HepG2 (cell line): Measurements from ENCODE around the gene PSMG4. TPM values are rescaled to one million over a fixed set of nuclear protein-coding genes. Genes with fewer than 3 reads are reported as not detected.

Experiments used
- DNMT3B ChIP-seq: conservative IDR thresholded peaks from 2 replicates; pipeline ENCODE4 v1.6.1; 2016; ENCODE audit warnings: missing biosample characterization, control low read depth
- JARID2 ChIP-seq: sonication (generic); formaldehyde crosslinking; IDR thresholded peaks from 2 replicates; pipeline ENCODE4 v1.8.1; 2023; ENCODE audit warnings: missing genetic modification reagents, inconsistent platforms; ENCODE audit not compliant: insufficient replicate concordance
- JUND ChIP-seq: sonication (generic); formaldehyde crosslinking; IDR thresholded peaks from 2 replicates; pipeline ENCODE4 v1.8.0; 2022; ENCODE audit warnings: mild to moderate bottlenecking, missing genetic modification reagents
- RBM39 ChIP-seq: fragments of 200-400 bp; formaldehyde crosslinking; IDR thresholded peaks from one replicate; pipeline ENCODE4 v1.6.1; 2018; ENCODE audit warnings: antibody characterized with exemption, mild to moderate bottlenecking, low read depth, low read length; ENCODE audit not compliant: poor library complexity, severe bottlenecking
- RFXAP ChIP-seq: sonication (generic); formaldehyde crosslinking; IDR thresholded peaks from 2 replicates; pipeline ENCODE4 v1.4.0; 2020; ENCODE audit warnings: missing genetic modification reagents, borderline replicate concordance
- SMAD9 ChIP-seq: sonication (generic); formaldehyde crosslinking; IDR thresholded peaks from 2 replicates; pipeline ENCODE4 v1.5.1; 2020; ENCODE audit warnings: mild to moderate bottlenecking, missing genetic modification reagents
- USF2 ChIP-seq, 2 experiments: sonication (generic) in 1 of 2; formaldehyde crosslinking in 1 of 2; IDR thresholded peaks; 2 replicates each; pipeline versions ENCODE4 v1.5.1 to v1.6.1; 2011 to 2020; ENCODE audit warnings: borderline replicate concordance in 1 of 2, low read depth in 1 of 2, low read length in 1 of 2, mild to moderate bottlenecking in 1 of 2, missing genetic modification reagents in 1 of 2, moderate library complexity in 1 of 2
- ZNF232 ChIP-seq: sonication (generic); formaldehyde crosslinking; IDR thresholded peaks from 2 replicates; pipeline ENCODE4 v1.4.0; 2020; ENCODE audit warnings: missing genetic modification reagents, borderline replicate concordance
- ZNF484 ChIP-seq: sonication (generic); formaldehyde crosslinking; IDR thresholded peaks from 2 replicates; pipeline ENCODE4 v1.5.1; 2020; ENCODE audit warnings: mild to moderate bottlenecking, low read depth, missing genetic modification reagents, borderline replicate concordance
- ZNF687 ChIP-seq: sonication (generic); formaldehyde crosslinking; IDR thresholded peaks from 2 replicates; pipeline ENCODE4 v1.5.1; 2020; ENCODE audit warnings: mild to moderate bottlenecking, missing genetic modification reagents, moderate library complexity
- polyA plus RNA-seq, 8 experiments: library from polyadenylated mRNA; depleted of rRNA in 3 of 8; stranded (reverse) in 7 of 8; unstranded in 1 of 8; fragments of >200 nt; fragmentation: Illumina TruSeq in 4 of 8; extraction: Trizol in 4 of 8; gene quantifications; 2 replicates each; pipeline versions ENCODE4 v1.2.1 to v1.2.3, GENCODE V29; 2011 to 2016; ENCODE audit warnings: low read depth in 4 of 8, missing spikeins in 1 of 8, mixed read lengths in 1 of 8; ENCODE audit not compliant: insufficient read depth in 1 of 8
- total RNA-seq, 5 experiments: library from RNA; depleted of rRNA; stranded (reverse); fragments of >200 nt; fragmentation: Illumina TruSeq; extraction: Trizol; gene quantifications; 2 replicates each; pipeline ENCODE4 v1.2.3, GENCODE V29; 2016; ENCODE audit warnings: low read depth in 1 of 5
- TF ChIP-seq, protein P1 (sequence below): sonication (generic); formaldehyde crosslinking; IDR thresholded peaks from 2 replicates; pipeline ENCODE4 v1.5.1; 2020; ENCODE audit warnings: missing genetic modification reagents, mild to moderate bottlenecking, borderline replicate concordance
- TF ChIP-seq, protein P2 (sequence below): sonication (generic); formaldehyde crosslinking; IDR thresholded peaks from 2 replicates; pipeline ENCODE4 v1.4.0; 2020; ENCODE audit warnings: missing genetic modification reagents

PSMG4 gene
- total and polyA plus RNA-seq, 2 of the 13 experiments (the other 11 are each of a cell fraction or from before 2014, with no cell fraction given), result 28.5 to 32.8 TPM

- TF ChIP-seq ZNF687, result peak; percentile 73
- peak; percentile 60 for TF ChIP-seq RBM39
- TF ChIP-seq, protein P1, sequence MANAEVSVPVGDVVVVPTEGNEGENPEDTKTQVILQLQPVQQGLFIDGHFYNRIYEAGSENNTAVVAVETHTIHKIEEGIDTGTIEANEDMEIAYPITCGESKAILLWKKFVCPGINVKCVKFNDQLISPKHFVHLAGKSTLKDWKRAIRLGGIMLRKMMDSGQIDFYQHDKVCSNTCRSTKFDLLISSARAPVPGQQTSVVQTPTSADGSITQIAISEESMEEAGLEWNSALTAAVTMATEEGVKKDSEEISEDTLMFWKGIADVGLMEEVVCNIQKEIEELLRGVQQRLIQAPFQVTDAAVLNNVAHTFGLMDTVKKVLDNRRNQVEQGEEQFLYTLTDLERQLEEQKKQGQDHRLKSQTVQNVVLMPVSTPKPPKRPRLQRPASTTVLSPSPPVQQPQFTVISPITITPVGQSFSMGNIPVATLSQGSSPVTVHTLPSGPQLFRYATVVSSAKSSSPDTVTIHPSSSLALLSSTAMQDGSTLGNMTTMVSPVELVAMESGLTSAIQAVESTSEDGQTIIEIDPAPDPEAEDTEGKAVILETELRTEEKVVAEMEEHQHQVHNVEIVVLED (CRISPR knock-in tag), result peak; percentile 36; the same call in 1 of the 2 replicates
- TF ChIP-seq ZNF232 (CRISPR knock-in tag), result peak; percentile 85
- no peak for TF ChIP-seq SMAD9 (CRISPR knock-in tag)
- TF ChIP-seq USF2 (IDR thresholded peaks at IDR 0.05; ENCODE audit: low read depth, low read length), result peak; percentile 30; the same call in 1 of the 2 replicates
- TF ChIP-seq USF2 (CRISPR knock-in tag; IDR thresholded peaks at IDR 0.05; ENCODE audit: borderline replicate concordance), result no peak
- TF ChIP-seq RFXAP (CRISPR knock-in tag), result peak; percentile 56; the same call in 1 of the 2 replicates
- TF ChIP-seq, protein P2, sequence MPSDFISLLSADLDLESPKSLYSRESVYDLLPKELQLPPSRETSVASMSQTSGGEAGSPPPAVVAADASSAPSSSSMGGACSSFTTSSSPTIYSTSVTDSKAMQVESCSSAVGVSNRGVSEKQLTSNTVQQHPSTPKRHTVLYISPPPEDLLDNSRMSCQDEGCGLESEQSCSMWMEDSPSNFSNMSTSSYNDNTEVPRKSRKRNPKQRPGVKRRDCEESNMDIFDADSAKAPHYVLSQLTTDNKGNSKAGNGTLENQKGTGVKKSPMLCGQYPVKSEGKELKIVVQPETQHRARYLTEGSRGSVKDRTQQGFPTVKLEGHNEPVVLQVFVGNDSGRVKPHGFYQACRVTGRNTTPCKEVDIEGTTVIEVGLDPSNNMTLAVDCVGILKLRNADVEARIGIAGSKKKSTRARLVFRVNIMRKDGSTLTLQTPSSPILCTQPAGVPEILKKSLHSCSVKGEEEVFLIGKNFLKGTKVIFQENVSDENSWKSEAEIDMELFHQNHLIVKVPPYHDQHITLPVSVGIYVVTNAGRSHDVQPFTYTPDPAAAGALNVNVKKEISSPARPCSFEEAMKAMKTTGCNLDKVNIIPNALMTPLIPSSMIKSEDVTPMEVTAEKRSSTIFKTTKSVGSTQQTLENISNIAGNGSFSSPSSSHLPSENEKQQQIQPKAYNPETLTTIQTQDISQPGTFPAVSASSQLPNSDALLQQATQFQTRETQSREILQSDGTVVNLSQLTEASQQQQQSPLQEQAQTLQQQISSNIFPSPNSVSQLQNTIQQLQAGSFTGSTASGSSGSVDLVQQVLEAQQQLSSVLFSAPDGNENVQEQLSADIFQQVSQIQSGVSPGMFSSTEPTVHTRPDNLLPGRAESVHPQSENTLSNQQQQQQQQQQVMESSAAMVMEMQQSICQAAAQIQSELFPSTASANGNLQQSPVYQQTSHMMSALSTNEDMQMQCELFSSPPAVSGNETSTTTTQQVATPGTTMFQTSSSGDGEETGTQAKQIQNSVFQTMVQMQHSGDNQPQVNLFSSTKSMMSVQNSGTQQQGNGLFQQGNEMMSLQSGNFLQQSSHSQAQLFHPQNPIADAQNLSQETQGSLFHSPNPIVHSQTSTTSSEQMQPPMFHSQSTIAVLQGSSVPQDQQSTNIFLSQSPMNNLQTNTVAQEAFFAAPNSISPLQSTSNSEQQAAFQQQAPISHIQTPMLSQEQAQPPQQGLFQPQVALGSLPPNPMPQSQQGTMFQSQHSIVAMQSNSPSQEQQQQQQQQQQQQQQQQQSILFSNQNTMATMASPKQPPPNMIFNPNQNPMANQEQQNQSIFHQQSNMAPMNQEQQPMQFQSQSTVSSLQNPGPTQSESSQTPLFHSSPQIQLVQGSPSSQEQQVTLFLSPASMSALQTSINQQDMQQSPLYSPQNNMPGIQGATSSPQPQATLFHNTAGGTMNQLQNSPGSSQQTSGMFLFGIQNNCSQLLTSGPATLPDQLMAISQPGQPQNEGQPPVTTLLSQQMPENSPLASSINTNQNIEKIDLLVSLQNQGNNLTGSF (CRISPR knock-in tag), result no peak
- TF ChIP-seq ZNF484 (CRISPR knock-in tag), result no peak
- peak; percentile 77; the same call in 1 of the 2 replicates for TF ChIP-seq JUND (CRISPR knock-in tag)
- TF ChIP-seq JARID2, result peak; percentile 62
- TF ChIP-seq DNMT3B (CRISPR knock-in tag), result 0 out of 2 replicates have a peak, but pooled peaks have one; percentile 22
Measured at GRCh38 chr6:3247255-3248146, 11.2 kb upstream of the PSMG4 start (continued).
